ENCODE measurements around the gene DKK3. TPM values are rescaled to one million over a fixed set of nuclear protein-coding genes. Genes with fewer than 3 reads are reported as not detected.

DKK3 gene
- polyA plus RNA-seq, 1 experiment = 1,276 TPM

GRCh38 chr11:11913395-11913794 is 95.0 kb downstream of the DKK3 start:
- Histone ChIP-seq H3K36me3 (ENCODE audit: control insufficient read depth, insufficient read depth, low read length) (no peaks in the 10 kb centered on the region), H3K27me3 (ENCODE audit: control insufficient read depth, insufficient read depth, low read length) (no peaks in the 10 kb centered on the region), H3K4me3 (ENCODE audit: low read depth, low read length) (no peak overlapping the region)
- CTCF ChIA-PET = interaction anchor here (1.1 kb wide), 1 partner anchor 18 kb away, joined by 7 read pairs; no protein-coding TSS in a partner anchor
- POLR2A ChIA-PET = no interaction called here
- no peak for DNase-seq (ENCODE audit: low read depth)
- no peak for TF ChIP-seq CTCF (IDR thresholded peaks at IDR 0.05; ENCODE audit: insufficient read depth, low read depth, low read length)

Other genes starting within 250 kb of the DKK3 start
- 15.0 and 22.1 TPM in 2 replicates for gene USP47, start 166.7 kb downstream of the DKK3 start, polyA plus RNA-seq (2011; rRNA removed)
- 114 and 135 TPM in 2 replicates for gene MICAL2, start 102.0 kb upstream of the DKK3 start, polyA plus RNA-seq (2011; rRNA removed)

All from BJ (cell line).